KMS-11 (cell line): ENCODE results near the gene FLAD1.
"Not testable (repeated sequence)": the region's sequence is repeated elsewhere in the genome, so short reads cannot be mapped to it uniquely, and the experiment has no call there.

ENCODE experiments used
- H2AFZ ChIP-seq: fragments of 200-600 bp; sonication (generic); 2 replicates; pipeline ENCODE4 v1.6.1; 2016; ENCODE audit warnings: antibody characterized with exemption, mixed run types, low read depth
- H3K27ac ChIP-seq: fragments of 200-600 bp; sonication (generic); 2 replicates; pipeline ENCODE4 v1.6.1; 2016; ENCODE audit warnings: mild to moderate bottlenecking, mixed run types
- H3K27me3 ChIP-seq: fragments of 200-600 bp; sonication (generic); 2 replicates; pipeline ENCODE4 v1.6.1; 2017; ENCODE audit warnings: mild to moderate bottlenecking, low read depth, mixed run types, moderate library complexity; ENCODE audit not compliant: insufficient read depth
- H3K36me3 ChIP-seq: fragments of 200-600 bp; sonication (generic); 2 replicates; pipeline ENCODE4 v1.6.1; 2017; ENCODE audit warnings: mild to moderate bottlenecking, mixed run types; ENCODE audit not compliant: insufficient read depth
- H3K4me1 ChIP-seq: fragments of 200-600 bp; sonication (generic); 2 replicates; pipeline ENCODE4 v1.6.1; 2016; ENCODE audit warnings: mild to moderate bottlenecking, low read depth, mixed run types; ENCODE audit not compliant: poor library complexity, severe bottlenecking
- H3K4me2 ChIP-seq: fragments of 200-600 bp; sonication (generic); 2 replicates; pipeline ENCODE4 v1.7.0; 2016; ENCODE audit warnings: mild to moderate bottlenecking, mixed run types
- H3K4me3 ChIP-seq: fragments of 200-600 bp; sonication (generic); IDR thresholded peaks from 2 replicates; pipeline ENCODE4 v1.6.1; 2017; ENCODE audit warnings: low read depth, low read length, mixed read lengths; ENCODE audit not compliant: insufficient read depth
- H3K79me2 ChIP-seq: fragments of 200-600 bp; sonication (generic); 2 replicates; pipeline ENCODE4 v1.6.1; 2016; ENCODE audit warnings: low read depth, mixed run types; ENCODE audit not compliant: insufficient read depth
- H3K9ac ChIP-seq: fragments of 200-600 bp; sonication (generic); 2 replicates; pipeline ENCODE4 v1.6.1; 2016; ENCODE audit warnings: mild to moderate bottlenecking, mixed run types
- H4K20me1 ChIP-seq: fragments of 200-600 bp; sonication (generic); 2 replicates; pipeline ENCODE4 v1.6.1; 2016; ENCODE audit warnings: mild to moderate bottlenecking, mixed run types; ENCODE audit not compliant: insufficient read depth
- CTCF ChIP-seq: fragments of 200-600 bp; sonication (generic); conservative IDR thresholded peaks from 2 replicates; pipeline ENCODE4 v1.6.1; 2017; ENCODE audit warnings: low read depth, mild to moderate bottlenecking, antibody characterized with exemption, low read length, moderate library complexity, mixed read lengths

Gene FLAD1

DNA sequence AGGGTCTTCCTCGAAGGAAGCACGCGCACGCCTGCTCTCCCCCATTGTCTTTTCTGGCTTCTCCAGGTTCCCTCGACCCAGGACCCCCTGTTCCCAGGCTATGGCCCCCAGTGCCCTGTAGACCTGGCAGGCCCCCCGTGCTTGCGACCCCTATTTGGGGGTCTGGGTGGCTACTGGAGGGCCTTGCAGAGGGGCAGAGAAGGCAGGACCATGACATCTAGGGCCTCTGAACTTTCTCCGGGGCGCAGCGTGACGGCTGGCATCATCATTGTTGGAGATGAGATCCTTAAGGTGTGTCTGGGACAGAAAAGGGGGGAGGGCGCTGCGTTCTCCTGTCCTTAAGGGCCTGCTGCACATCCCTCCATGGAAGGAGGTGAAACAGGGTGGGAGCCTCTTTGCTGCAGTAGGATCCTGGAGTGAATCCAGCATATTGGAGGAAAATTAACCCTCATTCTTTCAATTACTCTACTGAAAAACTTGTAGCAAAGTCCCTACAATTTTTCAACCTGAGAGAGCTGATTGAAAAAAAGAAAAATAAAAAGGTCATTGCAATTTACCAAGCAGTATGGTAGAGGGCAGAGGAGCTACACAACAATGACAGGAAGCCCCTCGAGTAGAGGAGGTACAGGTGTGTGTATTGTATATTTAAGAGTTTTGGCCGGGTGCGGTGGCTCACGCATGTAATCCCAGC is 777 bp downstream of the FLAD1 start:
- no peak for TF ChIP-seq CTCF
- Histone ChIP-seq H3K4me1 (peaks cover 26% of the 10 kb centered on the region), H3K4me3 (peak overlapping the region; percentile 98), H3K4me2 (peak overlapping the region; percentile 99), H3K27me3 (no peaks in the 10 kb centered on the region), H3K79me2 (peaks cover 85% of the 10 kb centered on the region), H4K20me1 (no peaks in the 10 kb centered on the region), H3K36me3 (peaks cover 21% of the 10 kb centered on the region; the same call in 1 of the 2 replicates), H3K9ac (peak overlapping the region; percentile 51), H2AFZ (peak overlapping the region; percentile 16; the same call in 1 of the 2 replicates), H3K27ac (peak overlapping the region; percentile 31)

DNA sequence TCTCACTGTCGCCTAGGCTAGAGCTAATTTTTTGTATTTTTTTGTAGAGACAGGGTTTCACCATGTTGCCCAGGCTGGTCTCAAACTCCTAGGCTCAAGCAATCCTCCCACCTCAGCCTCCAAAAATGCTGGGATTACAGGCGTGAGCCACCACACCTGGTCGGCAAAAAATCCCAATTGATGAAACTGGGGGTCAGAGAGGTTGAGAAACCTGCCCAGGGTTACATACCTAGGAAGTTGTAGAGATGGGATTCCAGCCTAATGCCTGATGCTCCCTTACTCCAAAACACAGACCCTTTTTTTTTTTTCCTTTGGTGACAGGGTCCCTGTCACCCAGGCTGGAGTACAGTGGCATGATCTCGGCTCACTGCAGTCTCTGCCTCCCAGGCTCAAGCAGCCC is 3.6 kb downstream of the FLAD1 start:
- H3K36me3 ChIP-seq = peaks cover 17% of the 10 kb centered on the region; the same call in 1 of the 2 replicates
- H3K27me3 ChIP-seq, H3K9ac ChIP-seq, H3K4me3 ChIP-seq, H3K27ac ChIP-seq, H4K20me1 ChIP-seq, H2AFZ ChIP-seq, H3K4me2 ChIP-seq: not testable (repeated sequence)
- H3K79me2 ChIP-seq = peaks cover 58% of the 10 kb centered on the region
- peaks cover 25% of the 10 kb centered on the region for H3K4me1 ChIP-seq

GRCh38 chr1:154987326-154987725 is 4.2 kb downstream of the FLAD1 start:
- H3K79me2 ChIP-seq = peaks cover 56% of the 10 kb centered on the region

DNA sequence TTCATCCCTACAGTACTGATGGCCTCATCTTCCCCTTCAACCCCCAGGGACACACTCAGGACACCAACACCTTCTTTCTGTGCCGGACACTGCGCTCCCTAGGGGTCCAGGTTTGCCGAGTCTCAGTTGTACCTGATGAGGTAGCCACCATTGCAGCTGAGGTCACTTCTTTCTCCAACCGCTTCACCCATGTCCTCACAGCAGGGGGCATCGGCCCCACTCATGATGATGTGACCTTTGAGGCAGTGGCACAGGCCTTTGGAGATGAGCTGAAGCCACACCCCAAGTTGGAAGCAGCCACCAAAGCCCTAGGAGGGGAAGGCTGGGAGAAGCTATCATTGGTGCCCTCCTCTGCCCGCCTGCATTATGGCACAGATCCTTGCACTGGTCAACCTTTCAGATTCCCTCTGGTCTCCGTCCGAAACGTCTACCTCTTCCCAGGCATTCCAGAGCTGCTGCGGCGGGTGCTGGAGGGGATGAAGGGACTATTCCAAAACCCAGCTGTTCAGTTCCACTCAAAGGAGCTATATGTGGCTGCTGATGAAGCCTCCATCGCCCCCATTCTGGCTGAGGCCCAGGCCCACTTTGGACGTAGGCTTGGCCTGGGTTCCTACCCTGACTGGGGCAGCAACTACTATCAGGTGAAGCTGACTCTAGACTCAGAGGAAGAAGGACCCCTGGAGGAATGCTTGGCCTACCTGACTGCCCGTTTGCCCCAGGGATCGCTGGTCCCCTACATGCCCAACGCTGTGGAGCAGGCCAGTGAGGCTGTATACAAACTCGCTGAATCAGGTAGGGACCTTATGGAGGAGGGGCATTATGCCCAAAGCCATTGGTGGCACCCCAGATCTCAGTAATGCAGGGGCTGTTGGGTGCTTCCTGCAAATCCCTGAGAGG is 5.2 kb downstream of the FLAD1 start:
- H3K36me3 ChIP-seq = peaks cover 17% of the 10 kb centered on the region; the same call in 1 of the 2 replicates
- H3K4me3 ChIP-seq = no peak overlapping the region
- H2AFZ ChIP-seq = no peak overlapping the region
- H3K9ac ChIP-seq = no peak overlapping the region
- H3K27me3 ChIP-seq = no peaks in the 10 kb centered on the region
- peaks cover 27% of the 10 kb centered on the region for H3K4me1 ChIP-seq
- H3K4me2 ChIP-seq = no peak overlapping the region
- H3K79me2 ChIP-seq = peaks cover 55% of the 10 kb centered on the region
- H3K27ac ChIP-seq = no peak overlapping the region
- no peak for TF ChIP-seq CTCF
- no peaks in the 10 kb centered on the region for H4K20me1 ChIP-seq

More at GRCh38 chr1:154987326-154987725, 4.2 kb downstream of the FLAD1 start:
- no peak overlapping the region for H3K27ac ChIP-seq
- H3K9ac ChIP-seq = no peak overlapping the region
- H3K4me2 ChIP-seq = no peak overlapping the region
- H3K4me3 ChIP-seq = no peak overlapping the region
- H4K20me1 ChIP-seq = no peaks in the 10 kb centered on the region
- TF ChIP-seq CTCF = no peak
- H3K36me3 ChIP-seq = peaks cover 17% of the 10 kb centered on the region; the same call in 1 of the 2 replicates
- no peaks in the 10 kb centered on the region for H3K27me3 ChIP-seq
- H3K4me1 ChIP-seq = peaks cover 23% of the 10 kb centered on the region
- no peak overlapping the region for H2AFZ ChIP-seq
